Stimulated activated CD8-positive, alpha-beta memory T cell treated with anti-CD3 and anti-CD28 coated beads, Interleukin-12 subunit alpha, Interleukin-12 subunit beta, amount 100 ng/mL, for 24 hours (primary cell): ENCODE data around the gene GSTT4.
"Not testable (repeated sequence)": the region's sequence is repeated elsewhere in the genome, so short reads cannot be mapped to it uniquely, and the experiment has no call there.

Experiments
- DNase-seq: peaks from one replicate; pipeline ENCODE4 v3.0.0-alpha.2; 2020; ENCODE audit errors: extremely low read depth

The GSTT4 gene

DNA sequence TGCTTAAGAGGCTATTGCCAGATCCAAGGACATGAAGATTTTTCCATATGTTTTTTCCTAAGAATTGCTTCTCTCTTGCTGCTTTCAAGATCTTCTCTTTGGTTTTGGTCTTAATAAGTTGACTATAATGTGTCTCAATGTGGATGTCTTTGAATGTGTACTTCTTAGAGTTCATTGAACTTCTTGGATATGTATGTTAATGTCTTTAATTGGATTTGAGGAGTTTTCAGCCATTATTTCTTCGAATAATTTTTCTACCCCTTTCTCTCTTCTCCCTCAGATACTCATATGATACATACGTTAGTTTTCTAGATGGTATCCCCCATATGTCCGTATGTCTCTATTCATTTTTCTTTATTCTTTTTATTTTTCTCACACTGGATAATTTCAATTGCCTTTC, 19.1 kb upstream of the GSTT4 start:
- no peak for DNase-seq

DNA sequence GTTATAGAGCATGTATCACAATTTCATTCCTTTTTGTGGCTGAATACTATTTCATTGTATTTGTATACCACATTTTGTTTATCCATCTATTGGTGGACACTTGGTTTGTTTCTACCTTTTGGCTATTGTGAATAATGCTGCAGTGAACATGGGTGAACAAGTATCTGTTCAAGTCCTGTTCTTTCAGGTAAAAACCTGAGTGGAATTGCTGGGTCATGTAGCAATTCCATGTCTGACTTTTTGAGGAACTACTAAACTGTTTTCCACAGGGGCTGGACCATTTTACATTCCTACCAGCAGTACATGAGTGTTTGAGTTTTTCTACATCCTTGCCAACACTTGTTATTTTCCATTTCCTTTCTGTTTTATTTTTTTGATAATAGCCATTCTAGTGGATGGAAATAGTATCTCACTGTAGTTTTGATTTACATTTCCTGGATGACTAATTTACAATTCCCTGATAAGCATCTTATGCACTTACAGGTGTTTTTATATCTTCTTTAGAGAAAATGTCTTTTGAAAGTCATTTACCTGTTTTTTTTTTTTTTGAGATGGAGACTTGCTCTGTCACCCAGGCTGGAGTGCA, 18.0 kb upstream of the GSTT4 start:
- DNase-seq = no peak

- no peak for DNase-seq
Observed at GRCh38 chr22:24021304-24021703, 16.1 kb upstream of the GSTT4 start.

- DNase-seq = no peak
Observed at GRCh38 chr22:24016156-24016555, 10.9 kb upstream of the GSTT4 start.

DNA sequence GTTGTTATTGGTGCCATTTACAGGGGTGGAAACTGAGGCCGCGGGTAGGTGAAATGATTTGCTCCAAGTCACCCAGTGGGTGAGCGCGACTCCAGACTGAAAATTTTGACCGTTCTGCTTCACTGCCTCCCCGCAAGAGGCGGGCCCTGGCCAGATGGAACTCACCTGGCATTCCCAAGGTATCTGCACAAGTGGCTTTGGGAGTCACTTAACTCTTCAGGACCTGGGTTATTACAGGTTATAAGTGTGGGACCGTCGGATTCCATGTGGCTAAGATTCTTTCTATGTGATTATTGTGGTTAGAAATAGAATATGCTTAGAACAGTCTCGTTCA, 6.4 kb upstream of the GSTT4 start:
- DNase-seq = no peak

GRCh38 chr22:24010018-24010391, 4.8 kb upstream of the GSTT4 start:
- DNase-seq = no peak

- DNase-seq = no peak
Observed at GRCh38 chr22:24009227-24010017, 4.2 kb upstream of the GSTT4 start.

DNA sequence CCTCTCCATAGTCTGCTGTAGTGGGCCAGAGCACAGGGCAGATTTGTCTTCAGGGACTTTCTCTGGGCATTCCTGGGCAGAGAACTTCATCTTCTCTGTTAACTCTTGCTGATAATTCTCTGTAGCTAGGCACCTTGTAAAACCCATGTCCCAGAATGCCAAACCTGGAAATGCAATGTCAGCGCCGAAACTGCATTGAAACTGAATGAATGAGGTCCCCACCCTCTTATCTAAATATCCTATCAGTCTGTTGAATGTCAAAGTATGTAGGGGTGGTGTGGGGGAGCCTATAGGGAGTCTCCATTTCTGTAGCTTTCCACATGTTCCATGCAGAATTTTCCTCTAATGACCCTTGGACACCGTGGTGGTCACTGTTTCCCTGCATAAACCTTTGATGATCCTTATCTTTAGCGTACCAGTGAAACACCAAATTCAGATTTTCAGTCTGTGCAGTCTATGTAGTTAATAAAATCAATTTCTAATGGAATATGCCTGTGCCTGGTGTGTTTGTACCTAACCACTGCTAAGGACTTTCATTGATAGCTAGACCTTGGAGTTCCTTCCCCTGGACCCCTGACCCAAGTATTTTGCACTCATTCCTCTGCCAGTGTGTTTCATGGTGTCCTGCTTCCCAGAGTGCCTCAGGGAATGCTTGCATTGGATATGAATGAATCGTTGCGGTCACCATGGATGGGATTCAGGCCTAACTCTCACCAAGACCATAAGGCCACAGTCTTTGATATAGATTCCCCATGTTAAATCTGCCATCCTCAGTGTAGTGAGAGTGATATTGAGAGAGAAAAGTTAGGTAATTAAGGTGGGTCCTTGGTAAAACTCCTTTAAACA, 3.4 kb upstream of the GSTT4 start:
- no peak for DNase-seq

DNA sequence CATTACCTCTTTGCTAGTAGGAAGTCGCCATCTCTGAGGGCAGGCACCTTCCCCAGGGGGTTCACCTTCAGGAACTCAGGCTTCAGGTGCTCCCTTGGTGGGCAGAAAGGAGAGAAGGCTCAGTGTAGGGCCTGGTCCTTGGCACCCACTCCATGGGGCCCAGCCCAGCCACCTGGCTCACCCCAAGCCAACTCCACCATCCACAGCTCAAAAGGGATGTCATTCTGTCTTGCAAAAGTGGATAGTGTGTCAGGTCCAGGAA, 2.7 kb upstream of the GSTT4 start:
- no peak for DNase-seq

- DNase-seq = no peak
Observed at GRCh38 chr22:24007253-24008021, 2.2 kb upstream of the GSTT4 start.

DNA sequence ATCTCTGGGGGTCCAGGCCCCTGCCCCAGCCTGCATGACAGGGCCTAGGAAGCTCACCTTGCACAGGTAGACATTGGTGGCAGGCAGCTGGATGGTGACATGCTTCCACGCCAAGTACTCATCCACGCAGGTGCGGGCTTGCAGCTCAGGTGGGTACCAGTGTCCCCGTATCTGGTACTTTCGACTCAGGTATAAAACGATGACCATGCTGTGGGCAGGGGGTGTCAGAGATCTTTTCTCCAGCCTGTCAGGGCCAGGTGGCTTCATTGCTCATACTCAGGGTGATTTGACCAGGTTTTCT, 1.6 kb upstream of the GSTT4 start:
- no peak for DNase-seq

DNA sequence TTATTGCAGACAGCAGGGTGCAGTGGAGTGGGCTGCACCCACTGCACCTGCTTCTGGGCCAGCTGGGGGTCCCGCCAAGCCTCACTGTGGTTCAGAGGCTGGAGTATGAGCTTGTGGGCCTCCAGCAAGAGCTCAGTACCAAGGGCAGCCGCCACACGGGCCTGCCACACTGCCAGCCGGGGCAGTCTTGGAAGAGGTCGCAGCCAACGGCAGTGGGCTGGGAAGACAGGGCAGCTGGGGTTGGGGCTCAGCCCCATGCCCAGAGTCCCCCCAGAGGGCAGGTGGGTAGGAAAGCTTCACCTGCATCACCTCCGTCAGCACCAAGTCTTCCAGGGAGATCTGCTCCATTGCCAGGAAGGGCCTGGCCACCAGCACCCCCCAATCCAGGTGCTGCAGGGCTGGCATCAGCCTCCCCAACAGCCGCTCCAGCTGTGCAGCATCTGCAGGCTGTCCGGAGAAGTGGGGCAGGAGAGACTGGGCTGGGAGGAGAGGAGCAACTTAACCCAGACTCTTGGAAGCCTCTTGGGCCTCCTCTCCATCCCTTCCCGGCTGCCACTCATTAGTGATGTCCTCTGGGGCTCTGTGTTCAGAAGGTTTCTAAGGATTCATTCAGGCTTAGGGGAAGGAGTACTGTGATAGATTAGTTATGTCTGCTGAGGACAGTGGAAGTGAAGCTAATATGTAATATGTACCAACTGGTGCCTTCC, 1.1 kb upstream of the GSTT4 start:
- DNase-seq = no peak

GRCh38 chr22:24003887-24004286, 1.4 kb downstream of the GSTT4 start:
- DNase-seq = no peak

- no peak for DNase-seq
Observed at GRCh38 chr22:24002851-24003250, 2.4 kb downstream of the GSTT4 start.

GRCh38 chr22:24002272-24002671, 3.0 kb downstream of the GSTT4 start:
- no peak for DNase-seq

DNA sequence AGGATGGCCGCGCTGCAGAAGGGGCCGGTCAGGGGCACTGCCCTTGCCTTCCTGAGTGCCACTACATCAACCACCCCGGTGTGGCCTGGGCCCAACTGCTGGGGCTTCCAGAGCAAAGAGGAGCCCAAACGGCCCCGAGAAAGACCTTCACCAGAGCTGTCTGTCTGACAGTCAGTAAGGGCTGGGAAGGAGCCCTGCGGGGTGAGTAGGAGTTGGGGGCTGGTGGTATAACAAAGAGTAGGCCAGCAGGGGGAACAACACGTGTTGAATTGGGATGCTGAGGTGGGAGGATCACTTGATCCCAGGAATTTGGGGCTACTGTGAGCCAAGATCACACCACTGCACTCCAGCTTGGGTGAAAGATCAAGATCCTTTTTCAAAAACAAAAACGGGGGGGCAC, 3.9 kb downstream of the GSTT4 start:
- no peak for DNase-seq

GRCh38 chr22:23999779-24000178, 5.5 kb downstream of the GSTT4 start:
- DNase-seq = not testable (repeated sequence)

- DNase-seq = no peak
Observed at GRCh38 chr22:23997092-23997491, 8.2 kb downstream of the GSTT4 start.

DNA sequence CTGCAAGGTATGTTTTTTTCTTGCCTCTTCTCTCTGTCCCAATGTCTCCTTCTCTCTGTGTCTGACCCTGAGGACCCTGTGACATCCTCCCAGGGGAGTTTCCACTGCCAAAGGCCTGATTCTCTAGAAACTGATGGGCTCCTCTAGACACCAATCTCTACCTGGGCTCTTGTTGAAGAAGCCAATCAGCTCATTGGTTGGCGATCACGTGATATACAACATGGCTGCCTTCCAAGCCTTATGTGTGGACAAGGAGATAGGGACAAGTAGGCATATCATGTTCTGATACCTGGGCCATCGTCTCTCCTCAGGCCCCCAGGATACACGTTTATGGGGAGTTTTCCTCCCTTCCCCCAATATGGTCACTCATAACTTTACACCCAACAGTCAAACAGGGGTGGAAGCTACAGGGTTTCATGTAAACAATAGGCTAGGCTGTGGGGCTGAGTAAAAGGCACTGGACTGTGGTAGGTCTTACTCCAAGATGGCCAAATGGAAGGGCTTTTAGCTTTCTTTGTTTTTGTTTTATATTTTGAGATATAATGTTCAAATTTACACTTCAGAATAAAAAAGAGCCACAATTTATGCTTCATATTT, 11.6 kb downstream of the GSTT4 start:
- not testable (repeated sequence) for DNase-seq

- DNase-seq = not testable (repeated sequence)
Observed at GRCh38 chr22:23993080-23993479, 12.2 kb downstream of the GSTT4 start.

- not testable (repeated sequence) for DNase-seq
Observed at GRCh38 chr22:23989583-23990244, 15.5 kb downstream of the GSTT4 start.
